Keratinocyte (primary cell): ENCODE measurements around the gene AGPAT3.

Experiments used
- EZH2 ChIP-seq: IDR thresholded peaks from one replicate; pipeline ENCODE4 v1.6.1; 2012; ENCODE audit warnings: inconsistent platforms, mild to moderate bottlenecking, low read length, moderate library complexity
- TF ChIP-seq, protein P1 (sequence below), 3 experiments: IDR thresholded peaks in 1 of 3; conservative IDR thresholded peaks in 1 of 3; optimal IDR thresholded peaks in 1 of 3; 2 replicates in 2 of 3; 3 replicates in 1 of 3; pipeline versions ENCODE3 to v1.5.1; 2011; ENCODE audit warnings: low read length in 3 of 3, mild to moderate bottlenecking in 3 of 3, moderate library complexity in 2 of 3, control low read depth in 1 of 3, inconsistent platforms in 1 of 3; ENCODE audit not compliant: insufficient read depth in 2 of 3; ENCODE audit errors: extremely low read depth in 1 of 3

DNA sequence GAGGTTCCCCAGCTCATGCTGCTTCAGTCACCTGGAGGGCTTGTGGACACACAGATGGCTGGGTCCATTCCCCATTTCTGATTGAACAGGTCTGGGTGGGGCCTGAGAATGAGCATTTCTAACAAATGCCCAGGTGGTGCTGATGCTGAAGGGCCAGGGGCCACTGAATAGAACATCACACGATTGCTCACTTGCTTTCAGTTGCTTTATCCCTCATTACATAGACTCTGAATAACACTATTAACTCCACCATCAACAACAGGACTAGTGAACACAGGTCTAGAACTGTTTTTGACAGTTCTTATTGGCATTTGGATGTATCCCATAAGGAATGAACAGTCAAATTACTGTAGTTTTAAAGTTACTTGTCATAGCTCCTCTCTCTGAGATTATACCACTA is 159.2 kb downstream of the AGPAT3 start:
- TF ChIP-seq, protein P1, sequence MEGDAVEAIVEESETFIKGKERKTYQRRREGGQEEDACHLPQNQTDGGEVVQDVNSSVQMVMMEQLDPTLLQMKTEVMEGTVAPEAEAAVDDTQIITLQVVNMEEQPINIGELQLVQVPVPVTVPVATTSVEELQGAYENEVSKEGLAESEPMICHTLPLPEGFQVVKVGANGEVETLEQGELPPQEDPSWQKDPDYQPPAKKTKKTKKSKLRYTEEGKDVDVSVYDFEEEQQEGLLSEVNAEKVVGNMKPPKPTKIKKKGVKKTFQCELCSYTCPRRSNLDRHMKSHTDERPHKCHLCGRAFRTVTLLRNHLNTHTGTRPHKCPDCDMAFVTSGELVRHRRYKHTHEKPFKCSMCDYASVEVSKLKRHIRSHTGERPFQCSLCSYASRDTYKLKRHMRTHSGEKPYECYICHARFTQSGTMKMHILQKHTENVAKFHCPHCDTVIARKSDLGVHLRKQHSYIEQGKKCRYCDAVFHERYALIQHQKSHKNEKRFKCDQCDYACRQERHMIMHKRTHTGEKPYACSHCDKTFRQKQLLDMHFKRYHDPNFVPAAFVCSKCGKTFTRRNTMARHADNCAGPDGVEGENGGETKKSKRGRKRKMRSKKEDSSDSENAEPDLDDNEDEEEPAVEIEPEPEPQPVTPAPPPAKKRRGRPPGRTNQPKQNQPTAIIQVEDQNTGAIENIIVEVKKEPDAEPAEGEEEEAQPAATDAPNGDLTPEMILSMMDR (optimal IDR thresholded peaks at IDR 0.05 in 1 of 3, IDR thresholded peaks at IDR 0.05 in 1 of 3, conservative IDR thresholded peaks at IDR 0.05 in 1 of 3; ENCODE audit: extremely low read depth in 1 of 3, insufficient read depth in 2 of 3, low read length in 3 of 3): no peak
- no peak for TF ChIP-seq EZH2
